GM18520 (cell line): ENCODE results near the gene LONRF2.

Experiments
- ATAC-seq: cut with Tn5 transposase; IDR thresholded peaks from one replicate; pipeline ENCODE4 v1.9.1; 2021; ENCODE audit not compliant: unreplicated experiment

Gene LONRF2

GRCh38 chr2:100276716-100277115, 45.6 kb downstream of the LONRF2 start:
- no peak for ATAC-seq

GRCh38 chr2:100275200-100275589, 47.1 kb downstream of the LONRF2 start:
- no peak for ATAC-seq

- no peak for ATAC-seq
Observed at GRCh38 chr2:100274566-100275199, 47.6 kb downstream of the LONRF2 start.

GRCh38 chr2:100274076-100274475, 48.2 kb downstream of the LONRF2 start:
- ATAC-seq, result no peak

GRCh38 chr2:100273387-100273786, 48.9 kb downstream of the LONRF2 start:
- no peak for ATAC-seq

GRCh38 chr2:100272841-100273329, 49.4 kb downstream of the LONRF2 start:
- no peak for ATAC-seq

GRCh38 chr2:100271210-100271609, 51.1 kb downstream of the LONRF2 start:
- ATAC-seq, result no peak

- no peak for ATAC-seq
Observed at GRCh38 chr2:100270381-100271146, 51.7 kb downstream of the LONRF2 start.

- ATAC-seq, result no peak
Observed at GRCh38 chr2:100269889-100270288, 52.4 kb downstream of the LONRF2 start.

GRCh38 chr2:100268986-100269385, 53.3 kb downstream of the LONRF2 start:
- ATAC-seq, result no peak

- no peak for ATAC-seq
Observed at GRCh38 chr2:100267751-100268150, 54.5 kb downstream of the LONRF2 start.

- no peak for ATAC-seq
Observed at GRCh38 chr2:100266126-100266525, 56.2 kb downstream of the LONRF2 start.

GRCh38 chr2:100265226-100265625, 57.1 kb downstream of the LONRF2 start:
- ATAC-seq, result no peak

GRCh38 chr2:100264651-100265050, 57.6 kb downstream of the LONRF2 start:
- ATAC-seq, result no peak

- no peak for ATAC-seq
Observed at GRCh38 chr2:100264121-100264520, 58.2 kb downstream of the LONRF2 start.

GRCh38 chr2:100262555-100263320, 59.6 kb downstream of the LONRF2 start:
- ATAC-seq, result no peak

- ATAC-seq, result no peak
Observed at GRCh38 chr2:100262046-100262445, 60.3 kb downstream of the LONRF2 start.

GRCh38 chr2:100260712-100261620, 61.3 kb downstream of the LONRF2 start:
- no peak for ATAC-seq

- no peak for ATAC-seq
Observed at GRCh38 chr2:100259106-100259505, 63.2 kb downstream of the LONRF2 start.

- ATAC-seq, result no peak
Observed at GRCh38 chr2:100257939-100258338, 64.4 kb downstream of the LONRF2 start.

- no peak for ATAC-seq
Observed at GRCh38 chr2:100256849-100257248, 65.5 kb downstream of the LONRF2 start.
